Sigmoid colon (tissue), 3 donors: ENCODE data around the gene GOLGA3.
"Not testable (repeated sequence)": the region's sequence is repeated elsewhere in the genome, so short reads cannot be mapped to it uniquely, and the experiment has no call there.

Source experiments
- CTCF ChIP-seq, 4 experiments: fragments of 450-650 bp in 3 of 4; fragments of 200-600 bp in 1 of 4; IDR thresholded peaks; one replicate each; pipeline ENCODE4 v1.5.1; 2016 to 2019; ENCODE audit warnings: antibody characterized with exemption in 4 of 4, mild to moderate bottlenecking in 3 of 4, moderate library complexity in 2 of 4
- POLR2A ChIP-seq, 2 donors: fragments of 450-650 bp; IDR thresholded peaks; one replicate each; pipeline ENCODE4 v1.6.1; 2016; ENCODE audit warnings: antibody characterized with exemption in 2 of 2, mild to moderate bottlenecking in 2 of 2, moderate library complexity in 2 of 2

- TF ChIP-seq CTCF, POLR2A (IDR thresholded peaks at IDR 0.05): not testable (repeated sequence)
These were observed 26.5 kb upstream of the GOLGA3 start for GRCh38 chr12:132855211-132855610.
